ENCODE data around the gene AHSP. TPM values are rescaled to one million over a fixed set of nuclear protein-coding genes. Genes with fewer than 3 reads are reported as not detected.

Gene AHSP
- total and polyA plus RNA-seq, 2 donors, result 2.0 to 43.8 TPM

GRCh38 chr16:31505483-31505882 is 22.2 kb upstream of the AHSP start:
- peaks cover 2% of the 10 kb centered on the region in 2 donors for H3K36me3 ChIP-seq (ENCODE audit: control insufficient read depth in 2 of 2, insufficient read depth in 2 of 2, low read length in 1 of 2)
- peaks cover 8 to 16% of the 10 kb centered on the region in 2 donors for H3K4me1 ChIP-seq (ENCODE audit: control insufficient read depth in 2 of 2, insufficient read depth in 2 of 2, low read length in 2 of 2)
- 48% methylated on average over 4 of the region's 4 CpGs for WGBS
- no peak overlapping the region for H3K27ac ChIP-seq (ENCODE audit: low read depth in 1 of 2, low read length in 1 of 2)
- H3K27me3 ChIP-seq (ENCODE audit: control insufficient read depth in 2 of 2, insufficient read depth in 1 of 2, low read length in 1 of 2), result no peaks in the 10 kb centered on the region
- DNase-seq (ENCODE audit: low read depth in 6 of 9, low spot score in 9 of 9), result no peak
- H3K4me3 ChIP-seq (ENCODE audit: low read length in 2 of 2), result no peak overlapping the region
- no peaks in the 10 kb centered on the region for H3K9me3 ChIP-seq (ENCODE audit: control insufficient read depth in 2 of 2, insufficient read depth in 1 of 2, low read length in 1 of 2)

GRCh38 chr16:31507617-31507928 is 20.1 kb upstream of the AHSP start:
- WGBS, result 4% methylated on average over 12 of the region's 12 CpGs

GRCh38 chr16:31507929-31508705 is 19.6 kb upstream of the AHSP start, which contains the start of gene RUSF1:
Gene RUSF1, minus strand, starts transcription at chr16:31508391. Its CDS starts 18 bp downstream, at chr16:31508373.
- H3K9me3 ChIP-seq (ENCODE audit: control insufficient read depth in 2 of 2, insufficient read depth in 1 of 2, low read length in 1 of 2), result no peaks in the 10 kb centered on the region
- DNase-seq (ENCODE audit: low read depth in 6 of 9, low spot score in 9 of 9), result peak; percentile 58 to 93 (median 82)
- no peaks in the 10 kb centered on the region for H3K27me3 ChIP-seq (ENCODE audit: control insufficient read depth in 2 of 2, insufficient read depth in 1 of 2, low read length in 1 of 2)
- peak within 1 kb of the TSS; percentile 84 to 89 for H3K27ac ChIP-seq (ENCODE audit: low read depth in 1 of 2, low read length in 1 of 2)
- WGBS, result under 1% methylated on average over 65 of the region's 65 CpGs
- H3K4me1 ChIP-seq (ENCODE audit: control insufficient read depth in 2 of 2, insufficient read depth in 2 of 2, low read length in 2 of 2), result peaks cover 8 to 16% of the 10 kb centered on the region in 2 donors
- no peaks in the 10 kb centered on the region for H3K36me3 ChIP-seq (ENCODE audit: control insufficient read depth in 2 of 2, insufficient read depth in 2 of 2, low read length in 1 of 2)
- peak within 1 kb of the TSS; percentile 92 to 95 for H3K4me3 ChIP-seq (ENCODE audit: low read length in 2 of 2)

More at GRCh38 chr16:31507617-31507928, 20.1 kb upstream of the AHSP start:
- Histone ChIP-seq H3K9me3 (ENCODE audit: control insufficient read depth in 2 of 2, insufficient read depth in 1 of 2, low read length in 1 of 2) (no peaks in the 10 kb centered on the region), H3K4me1 (ENCODE audit: control insufficient read depth in 2 of 2, insufficient read depth in 2 of 2, low read length in 2 of 2) (peaks cover 8 to 16% of the 10 kb centered on the region in 2 donors), H3K27ac (ENCODE audit: low read depth in 1 of 2, low read length in 1 of 2) (peak overlapping the region; percentile 84 to 89), H3K36me3 (ENCODE audit: control insufficient read depth in 2 of 2, insufficient read depth in 2 of 2, low read length in 1 of 2) (no peaks in the 10 kb centered on the region), H3K4me3 (ENCODE audit: low read length in 2 of 2) (peak overlapping the region; percentile 92 to 95), H3K27me3 (ENCODE audit: control insufficient read depth in 2 of 2, insufficient read depth in 1 of 2, low read length in 1 of 2) (no peaks in the 10 kb centered on the region)
- peak in 2 of 9 donors; percentile 1 to 44 for DNase-seq (ENCODE audit: low read depth in 6 of 9, low spot score in 9 of 9)

- Histone ChIP-seq H3K36me3 (ENCODE audit: control insufficient read depth in 2 of 2, insufficient read depth in 2 of 2, low read length in 1 of 2) (no peaks in the 10 kb centered on the region), H3K4me1 (ENCODE audit: control insufficient read depth in 2 of 2, insufficient read depth in 2 of 2, low read length in 2 of 2) (peaks cover 8 to 16% of the 10 kb centered on the region in 2 donors), H3K27me3 (ENCODE audit: control insufficient read depth in 2 of 2, insufficient read depth in 1 of 2, low read length in 1 of 2) (no peaks in the 10 kb centered on the region), H3K4me3 (ENCODE audit: low read length in 2 of 2) (peak overlapping the region; percentile 92 to 95), H3K9me3 (ENCODE audit: control insufficient read depth in 2 of 2, insufficient read depth in 1 of 2, low read length in 1 of 2) (no peaks in the 10 kb centered on the region), H3K27ac (ENCODE audit: low read depth in 1 of 2, low read length in 1 of 2) (peak overlapping the region; percentile 84 to 89)
- WGBS, result 18% methylated on average over 6 of the region's 6 CpGs
- DNase-seq (ENCODE audit: low read depth in 6 of 9, low spot score in 9 of 9), result peak in 2 of 9 donors; percentile 23 to 37
Measured at GRCh38 chr16:31508706-31509195, 18.9 kb upstream of the AHSP start.

- 84% methylated on average over 6 of the region's 6 CpGs for WGBS
- H3K4me1 ChIP-seq (ENCODE audit: control insufficient read depth in 2 of 2, insufficient read depth in 2 of 2, low read length in 2 of 2), result peaks cover 0 to 7% of the 10 kb centered on the region in 2 donors
- H3K27me3 ChIP-seq (ENCODE audit: control insufficient read depth in 2 of 2, insufficient read depth in 1 of 2, low read length in 1 of 2), result no peaks in the 10 kb centered on the region
- no peak overlapping the region for H3K27ac ChIP-seq (ENCODE audit: low read depth in 1 of 2, low read length in 1 of 2)
- no peak overlapping the region for H3K4me3 ChIP-seq (ENCODE audit: low read length in 2 of 2)
- no peaks in the 10 kb centered on the region for H3K36me3 ChIP-seq (ENCODE audit: control insufficient read depth in 2 of 2, insufficient read depth in 2 of 2, low read length in 1 of 2)
- DNase-seq (ENCODE audit: low read depth in 6 of 9, low spot score in 9 of 9), result no peak
- H3K9me3 ChIP-seq (ENCODE audit: control insufficient read depth in 2 of 2, insufficient read depth in 1 of 2, low read length in 1 of 2), result no peaks in the 10 kb centered on the region
Measured at GRCh38 chr16:31513126-31513525, 14.6 kb upstream of the AHSP start.

GRCh38 chr16:31513884-31514283 is 13.8 kb upstream of the AHSP start:
- DNase-seq (ENCODE audit: low read depth in 6 of 9, low spot score in 9 of 9), result no peak
- Histone ChIP-seq H3K9me3 (ENCODE audit: control insufficient read depth in 2 of 2, insufficient read depth in 1 of 2, low read length in 1 of 2) (no peaks in the 10 kb centered on the region), H3K4me3 (ENCODE audit: low read length in 2 of 2) (no peak overlapping the region), H3K36me3 (ENCODE audit: control insufficient read depth in 2 of 2, insufficient read depth in 2 of 2, low read length in 1 of 2) (no peaks in the 10 kb centered on the region), H3K27me3 (ENCODE audit: control insufficient read depth in 2 of 2, insufficient read depth in 1 of 2, low read length in 1 of 2) (no peaks in the 10 kb centered on the region), H3K4me1 (ENCODE audit: control insufficient read depth in 2 of 2, insufficient read depth in 2 of 2, low read length in 2 of 2) (peaks cover 0 to 4% of the 10 kb centered on the region in 2 donors), H3K27ac (ENCODE audit: low read depth in 1 of 2, low read length in 1 of 2) (no peak overlapping the region)

- no peak for DNase-seq (ENCODE audit: low read depth in 6 of 9, low spot score in 9 of 9)
- Histone ChIP-seq H3K9me3 (ENCODE audit: control insufficient read depth in 2 of 2, insufficient read depth in 1 of 2, low read length in 1 of 2) (no peaks in the 10 kb centered on the region), H3K4me3 (ENCODE audit: low read length in 2 of 2) (no peak overlapping the region), H3K27me3 (ENCODE audit: control insufficient read depth in 2 of 2, insufficient read depth in 1 of 2, low read length in 1 of 2) (no peaks in the 10 kb centered on the region), H3K36me3 (ENCODE audit: control insufficient read depth in 2 of 2, insufficient read depth in 2 of 2, low read length in 1 of 2) (no peaks in the 10 kb centered on the region), H3K27ac (ENCODE audit: low read depth in 1 of 2, low read length in 1 of 2) (no peak overlapping the region), H3K4me1 (ENCODE audit: control insufficient read depth in 2 of 2, insufficient read depth in 2 of 2, low read length in 2 of 2) (no peaks in the 10 kb centered on the region)
- whole genome bisulfite sequencing, result 94% methylated on average over 4 of the region's 4 CpGs
Measured at GRCh38 chr16:31517800-31518402, 9.8 kb upstream of the AHSP start.

GRCh38 chr16:31519759-31520431 is 7.8 kb upstream of the AHSP start:
- no peaks in the 10 kb centered on the region for H3K27me3 ChIP-seq (ENCODE audit: control insufficient read depth in 2 of 2, insufficient read depth in 1 of 2, low read length in 1 of 2)
- DNase-seq (ENCODE audit: low read depth in 6 of 9, low spot score in 9 of 9), result no peak
- WGBS, result 97% methylated on average over 2 of the region's 2 CpGs
- no peaks in the 10 kb centered on the region for H3K9me3 ChIP-seq (ENCODE audit: control insufficient read depth in 2 of 2, insufficient read depth in 1 of 2, low read length in 1 of 2)
- H3K36me3 ChIP-seq (ENCODE audit: control insufficient read depth in 2 of 2, insufficient read depth in 2 of 2, low read length in 1 of 2), result no peaks in the 10 kb centered on the region
- no peak overlapping the region for H3K27ac ChIP-seq (ENCODE audit: low read depth in 1 of 2, low read length in 1 of 2)
- no peak overlapping the region for H3K4me3 ChIP-seq (ENCODE audit: low read length in 2 of 2)
- no peaks in the 10 kb centered on the region for H3K4me1 ChIP-seq (ENCODE audit: control insufficient read depth in 2 of 2, insufficient read depth in 2 of 2, low read length in 2 of 2)

- no peaks in the 10 kb centered on the region for H3K36me3 ChIP-seq (ENCODE audit: control insufficient read depth in 2 of 2, insufficient read depth in 2 of 2, low read length in 1 of 2)
- no peaks in the 10 kb centered on the region for H3K4me1 ChIP-seq (ENCODE audit: control insufficient read depth in 2 of 2, insufficient read depth in 2 of 2, low read length in 2 of 2)
- H3K4me3 ChIP-seq (ENCODE audit: low read length in 2 of 2), result no peak overlapping the region
- H3K9me3 ChIP-seq (ENCODE audit: control insufficient read depth in 2 of 2, insufficient read depth in 1 of 2, low read length in 1 of 2), result no peaks in the 10 kb centered on the region
- no peak for DNase-seq (ENCODE audit: low read depth in 6 of 9, low spot score in 9 of 9)
- 96% methylated on average over 3 of the region's 3 CpGs for WGBS
- H3K27ac ChIP-seq (ENCODE audit: low read depth in 1 of 2, low read length in 1 of 2), result no peak overlapping the region
- H3K27me3 ChIP-seq (ENCODE audit: control insufficient read depth in 2 of 2, insufficient read depth in 1 of 2, low read length in 1 of 2), result no peaks in the 10 kb centered on the region
Measured at GRCh38 chr16:31521368-31521767, 6.3 kb upstream of the AHSP start.

Measured in thymus (tissue), 11 donors.